ENCODE data around the gene TNP1. TPM values are rescaled to one million over a fixed set of nuclear protein-coding genes. Genes with fewer than 3 reads are reported as not detected.

The TNP1 gene
- polyA plus RNA-seq, 1 donor from 2014 or later = not detected

- TF ChIP-seq EZH2 (IDR thresholded peaks at IDR 0.05; ENCODE audit: borderline replicate concordance, insufficient read depth, low read length, poor library complexity, severe bottlenecking) (no peak), SMC3 (conservative IDR thresholded peaks at IDR 0.05; ENCODE audit: poor library complexity) (no peak), POLR2AphosphoS5 (IDR thresholded peaks at IDR 0.05) (no peak), TAF1 (IDR thresholded peaks at IDR 0.05; ENCODE audit: low read depth) (no peak), MXI1 (conservative IDR thresholded peaks at IDR 0.05; ENCODE audit: poor library complexity, severe bottlenecking) (no peak), RAD21 (conservative IDR thresholded peaks at IDR 0.05) (no peak), EP300 (conservative IDR thresholded peaks at IDR 0.05; ENCODE audit: poor library complexity, severe bottlenecking) (no peak)
- TF ChIP-seq, protein P1, sequence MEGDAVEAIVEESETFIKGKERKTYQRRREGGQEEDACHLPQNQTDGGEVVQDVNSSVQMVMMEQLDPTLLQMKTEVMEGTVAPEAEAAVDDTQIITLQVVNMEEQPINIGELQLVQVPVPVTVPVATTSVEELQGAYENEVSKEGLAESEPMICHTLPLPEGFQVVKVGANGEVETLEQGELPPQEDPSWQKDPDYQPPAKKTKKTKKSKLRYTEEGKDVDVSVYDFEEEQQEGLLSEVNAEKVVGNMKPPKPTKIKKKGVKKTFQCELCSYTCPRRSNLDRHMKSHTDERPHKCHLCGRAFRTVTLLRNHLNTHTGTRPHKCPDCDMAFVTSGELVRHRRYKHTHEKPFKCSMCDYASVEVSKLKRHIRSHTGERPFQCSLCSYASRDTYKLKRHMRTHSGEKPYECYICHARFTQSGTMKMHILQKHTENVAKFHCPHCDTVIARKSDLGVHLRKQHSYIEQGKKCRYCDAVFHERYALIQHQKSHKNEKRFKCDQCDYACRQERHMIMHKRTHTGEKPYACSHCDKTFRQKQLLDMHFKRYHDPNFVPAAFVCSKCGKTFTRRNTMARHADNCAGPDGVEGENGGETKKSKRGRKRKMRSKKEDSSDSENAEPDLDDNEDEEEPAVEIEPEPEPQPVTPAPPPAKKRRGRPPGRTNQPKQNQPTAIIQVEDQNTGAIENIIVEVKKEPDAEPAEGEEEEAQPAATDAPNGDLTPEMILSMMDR (IDR thresholded peaks at IDR 0.05; ENCODE audit: poor library complexity, severe bottlenecking) = no peak
- TF ChIP-seq, protein P2, sequence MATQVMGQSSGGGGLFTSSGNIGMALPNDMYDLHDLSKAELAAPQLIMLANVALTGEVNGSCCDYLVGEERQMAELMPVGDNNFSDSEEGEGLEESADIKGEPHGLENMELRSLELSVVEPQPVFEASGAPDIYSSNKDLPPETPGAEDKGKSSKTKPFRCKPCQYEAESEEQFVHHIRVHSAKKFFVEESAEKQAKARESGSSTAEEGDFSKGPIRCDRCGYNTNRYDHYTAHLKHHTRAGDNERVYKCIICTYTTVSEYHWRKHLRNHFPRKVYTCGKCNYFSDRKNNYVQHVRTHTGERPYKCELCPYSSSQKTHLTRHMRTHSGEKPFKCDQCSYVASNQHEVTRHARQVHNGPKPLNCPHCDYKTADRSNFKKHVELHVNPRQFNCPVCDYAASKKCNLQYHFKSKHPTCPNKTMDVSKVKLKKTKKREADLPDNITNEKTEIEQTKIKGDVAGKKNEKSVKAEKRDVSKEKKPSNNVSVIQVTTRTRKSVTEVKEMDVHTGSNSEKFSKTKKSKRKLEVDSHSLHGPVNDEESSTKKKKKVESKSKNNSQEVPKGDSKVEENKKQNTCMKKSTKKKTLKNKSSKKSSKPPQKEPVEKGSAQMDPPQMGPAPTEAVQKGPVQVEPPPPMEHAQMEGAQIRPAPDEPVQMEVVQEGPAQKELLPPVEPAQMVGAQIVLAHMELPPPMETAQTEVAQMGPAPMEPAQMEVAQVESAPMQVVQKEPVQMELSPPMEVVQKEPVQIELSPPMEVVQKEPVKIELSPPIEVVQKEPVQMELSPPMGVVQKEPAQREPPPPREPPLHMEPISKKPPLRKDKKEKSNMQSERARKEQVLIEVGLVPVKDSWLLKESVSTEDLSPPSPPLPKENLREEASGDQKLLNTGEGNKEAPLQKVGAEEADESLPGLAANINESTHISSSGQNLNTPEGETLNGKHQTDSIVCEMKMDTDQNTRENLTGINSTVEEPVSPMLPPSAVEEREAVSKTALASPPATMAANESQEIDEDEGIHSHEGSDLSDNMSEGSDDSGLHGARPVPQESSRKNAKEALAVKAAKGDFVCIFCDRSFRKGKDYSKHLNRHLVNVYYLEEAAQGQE (IDR thresholded peaks at IDR 0.05; ENCODE audit: borderline replicate concordance) = no peak
- Histone ChIP-seq H3K4me2 (ENCODE audit: low read length) (no peak overlapping the region), H4K20me1 (ENCODE audit: insufficient read depth) (no peaks in the 10 kb centered on the region), H3K9ac (ENCODE audit: low read length) (no peak overlapping the region), H3K27ac (ENCODE audit: low read length) (no peak overlapping the region), H3K79me2 (replicated peaks; ENCODE audit: insufficient read depth, low read length) (no peaks in the 10 kb centered on the region), H3K4me3 (ENCODE audit: low read length) (no peak overlapping the region), H3K9me2 (ENCODE audit: insufficient read depth, low read length) (no peaks in the 10 kb centered on the region), H3K36me3 (ENCODE audit: insufficient read depth, low read length) (no peaks in the 10 kb centered on the region), H2AFZ (ENCODE audit: low read depth, low read length) (no peak overlapping the region), H3K27me3 (ENCODE audit: insufficient read depth, low read depth, low read length) (no peaks in the 10 kb centered on the region), H3K9me3 (ENCODE audit: low read length) (no peaks in the 10 kb centered on the region), H3F3A (ENCODE audit: insufficient read depth, low read length, poor library complexity, severe bottlenecking) (no peaks in the 10 kb centered on the region)
These were observed 41.4 kb upstream of the TNP1 start for GRCh38 chr2:216901273-216901672.

DNA sequence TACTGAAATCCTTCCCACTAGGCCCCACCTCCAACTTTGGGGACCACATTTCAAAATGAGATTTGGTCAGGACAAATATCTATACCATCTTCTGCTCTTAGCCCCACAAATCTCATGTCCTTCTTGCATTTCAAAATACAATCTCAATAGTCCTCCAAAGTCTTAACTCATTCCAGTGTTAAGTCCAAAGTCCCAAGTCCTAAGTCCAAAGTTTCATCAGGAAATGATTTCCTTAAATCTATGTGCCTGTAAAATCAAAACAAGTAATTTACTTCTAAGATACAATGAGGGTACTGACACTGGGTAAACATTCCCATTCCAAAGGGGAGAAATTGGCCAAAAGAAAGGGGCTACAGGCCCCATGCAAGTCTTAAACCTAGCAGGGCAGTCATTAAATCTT, 40.5 kb upstream of the TNP1 start:
- Histone ChIP-seq H3K79me2 (replicated peaks; ENCODE audit: insufficient read depth, low read length) (no peaks in the 10 kb centered on the region), H3K4me2 (ENCODE audit: low read length) (no peak overlapping the region), H3K9me2 (ENCODE audit: insufficient read depth, low read length) (no peaks in the 10 kb centered on the region), H3K36me3 (ENCODE audit: insufficient read depth, low read length) (no peaks in the 10 kb centered on the region), H3K27me3 (ENCODE audit: insufficient read depth, low read depth, low read length) (no peaks in the 10 kb centered on the region), H3K4me3 (ENCODE audit: low read length) (no peak overlapping the region), H2AFZ (ENCODE audit: low read depth, low read length) (no peak overlapping the region), H3K27ac (ENCODE audit: low read length) (no peak overlapping the region), H4K20me1 (ENCODE audit: insufficient read depth) (no peaks in the 10 kb centered on the region), H3K9me3 (ENCODE audit: low read length) (no peaks in the 10 kb centered on the region), H3F3A (ENCODE audit: insufficient read depth, low read length, poor library complexity, severe bottlenecking) (no peaks in the 10 kb centered on the region), H3K9ac (ENCODE audit: low read length) (no peak overlapping the region)
- TF ChIP-seq RAD21 (conservative IDR thresholded peaks at IDR 0.05) (no peak), MXI1 (conservative IDR thresholded peaks at IDR 0.05; ENCODE audit: poor library complexity, severe bottlenecking) (no peak), SMC3 (conservative IDR thresholded peaks at IDR 0.05; ENCODE audit: poor library complexity) (no peak), EP300 (conservative IDR thresholded peaks at IDR 0.05; ENCODE audit: poor library complexity, severe bottlenecking) (no peak), POLR2AphosphoS5 (IDR thresholded peaks at IDR 0.05) (no peak), TAF1 (IDR thresholded peaks at IDR 0.05; ENCODE audit: low read depth) (no peak), EZH2 (IDR thresholded peaks at IDR 0.05; ENCODE audit: borderline replicate concordance, insufficient read depth, low read length, poor library complexity, severe bottlenecking) (no peak)
- TF ChIP-seq, protein P1 (IDR thresholded peaks at IDR 0.05; ENCODE audit: poor library complexity, severe bottlenecking) = no peak
- TF ChIP-seq, protein P2 (IDR thresholded peaks at IDR 0.05; ENCODE audit: borderline replicate concordance) = no peak

All from neural cell (in vitro differentiated cells).